ENCODE results near the gene MAS1. TPM values are rescaled to one million over a fixed set of nuclear protein-coding genes. Genes with fewer than 3 reads are reported as not detected.

The MAS1 gene
- polyA plus RNA-seq, 1 experiment, result not detected

- ChIA-PET CTCF (no interaction called here), POLR2A (no interaction called here)
- TF ChIP-seq CTCF (IDR thresholded peaks at IDR 0.05; ENCODE audit: low read depth, low read length), result no peak
- no peak overlapping the region for H3K27ac ChIP-seq (ENCODE audit: low read depth, low read length)
- no peak overlapping the region for H3K4me3 ChIP-seq (ENCODE audit: low read depth, low read length)
- H3K9me3 ChIP-seq (ENCODE audit: control insufficient read depth, insufficient read depth, low read length), result no peaks in the 10 kb centered on the region
- DNase-seq (ENCODE audit: low read depth, low spot score), result no peak
- no peaks in the 10 kb centered on the region for H3K27me3 ChIP-seq (ENCODE audit: control insufficient read depth, insufficient read depth, low read length)
Measured at GRCh38 chr6:159878341-159878740, 12.4 kb upstream of the MAS1 start.

GRCh38 chr6:159879856-159880255 lies 10.9 kb upstream of the MAS1 start:
- H3K4me3 ChIP-seq (ENCODE audit: low read depth, low read length), result no peak overlapping the region
- H3K27ac ChIP-seq (ENCODE audit: low read depth, low read length), result no peak overlapping the region
- no peaks in the 10 kb centered on the region for H3K27me3 ChIP-seq (ENCODE audit: control insufficient read depth, insufficient read depth, low read length)
- POLR2A ChIA-PET, result no interaction called here
- CTCF ChIA-PET, result no interaction called here
- TF ChIP-seq CTCF (IDR thresholded peaks at IDR 0.05; ENCODE audit: low read depth, low read length), result no peak
- H3K9me3 ChIP-seq (ENCODE audit: control insufficient read depth, insufficient read depth, low read length), result no peaks in the 10 kb centered on the region
- no peak for DNase-seq (ENCODE audit: low read depth, low spot score)

GRCh38 chr6:159880412-159880975 lies 10.3 kb upstream of the MAS1 start:
- H3K4me3 ChIP-seq (ENCODE audit: low read depth, low read length), result no peak overlapping the region
- TF ChIP-seq CTCF (IDR thresholded peaks at IDR 0.05; ENCODE audit: low read depth, low read length), result no peak
- no peak for DNase-seq (ENCODE audit: low read depth, low spot score)
- ChIA-PET CTCF (no interaction called here), POLR2A (no interaction called here)
- no peaks in the 10 kb centered on the region for H3K9me3 ChIP-seq (ENCODE audit: control insufficient read depth, insufficient read depth, low read length)
- H3K27ac ChIP-seq (ENCODE audit: low read depth, low read length), result no peak overlapping the region
- H3K27me3 ChIP-seq (ENCODE audit: control insufficient read depth, insufficient read depth, low read length), result no peaks in the 10 kb centered on the region

GRCh38 chr6:159884720-159885119 lies 6.1 kb upstream of the MAS1 start:
- ChIA-PET POLR2A (no interaction called here), CTCF (no interaction called here)
- Histone ChIP-seq H3K9me3 (ENCODE audit: control insufficient read depth, insufficient read depth, low read length) (no peaks in the 10 kb centered on the region), H3K27me3 (ENCODE audit: control insufficient read depth, insufficient read depth, low read length) (peaks cover 15% of the 10 kb centered on the region), H3K4me3 (ENCODE audit: low read depth, low read length) (no peak overlapping the region), H3K27ac (ENCODE audit: low read depth, low read length) (no peak overlapping the region)
- TF ChIP-seq CTCF (IDR thresholded peaks at IDR 0.05; ENCODE audit: low read depth, low read length), result no peak
- no peak for DNase-seq (ENCODE audit: low read depth, low spot score)

- H3K27ac ChIP-seq (ENCODE audit: low read depth, low read length), result no peak overlapping the region
- H3K9me3 ChIP-seq (ENCODE audit: control insufficient read depth, insufficient read depth, low read length), result no peaks in the 10 kb centered on the region
- POLR2A ChIA-PET, result no interaction called here
- CTCF ChIA-PET, result interaction anchor here (0.6 to 0.9 kb wide), 2 partner anchors 23 to 312 kb away, joined by 3 read pairs; no protein-coding TSS in a partner anchor
- TF ChIP-seq CTCF (IDR thresholded peaks at IDR 0.05; ENCODE audit: low read depth, low read length), result no peak
- DNase-seq (ENCODE audit: low read depth, low spot score), result no peak
- no peak overlapping the region for H3K4me3 ChIP-seq (ENCODE audit: low read depth, low read length)
- H3K27me3 ChIP-seq (ENCODE audit: control insufficient read depth, insufficient read depth, low read length), result peaks cover 29% of the 10 kb centered on the region
Measured at GRCh38 chr6:159886270-159886669, 4.5 kb upstream of the MAS1 start.
